Measurements from ENCODE around the gene DLGAP1. TPM values are rescaled to one million over a fixed set of nuclear protein-coding genes. Genes with fewer than 3 reads are reported as not detected.

Gene DLGAP1
- total RNA-seq, 4 donors from 2014 or later = 2.0 to 4.7 (median 2.1) TPM; not detected in 1

DNA sequence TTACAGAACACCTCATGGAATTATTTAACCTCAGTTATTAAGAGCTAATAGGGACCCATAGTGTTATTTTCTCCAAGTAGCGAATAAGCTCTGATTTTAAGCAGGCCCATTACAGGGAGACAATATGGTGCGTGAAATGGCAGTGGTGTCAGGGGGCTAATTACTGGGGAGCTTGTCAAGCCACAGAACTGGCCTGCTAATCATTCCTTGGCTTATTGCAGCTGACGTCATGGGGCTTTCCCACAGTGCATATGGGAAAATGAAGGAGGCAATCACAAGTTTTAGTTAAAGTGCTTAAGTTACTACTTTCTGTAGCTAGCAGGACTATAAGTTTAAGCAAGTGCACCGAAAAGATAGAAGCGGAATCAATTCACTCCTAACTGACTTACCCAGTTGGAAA is 742.6 kb downstream of the DLGAP1 start:
- Histone ChIP-seq H3K27ac (no peak overlapping the region), H3K27me3 (no peaks in the 10 kb centered on the region), H3K4me1 (peaks cover 10% of the 10 kb centered on the region), H3K36me3 (no peaks in the 10 kb centered on the region), H3K9me3 (no peaks in the 10 kb centered on the region), H3K4me3 (no peak overlapping the region)
- TF ChIP-seq POLR2A (IDR thresholded peaks at IDR 0.05) (no peak), POLR2AphosphoS5 (IDR thresholded peaks at IDR 0.05) (no peak), EP300 (IDR thresholded peaks at IDR 0.05) (no peak)
- TF ChIP-seq, protein P1, sequence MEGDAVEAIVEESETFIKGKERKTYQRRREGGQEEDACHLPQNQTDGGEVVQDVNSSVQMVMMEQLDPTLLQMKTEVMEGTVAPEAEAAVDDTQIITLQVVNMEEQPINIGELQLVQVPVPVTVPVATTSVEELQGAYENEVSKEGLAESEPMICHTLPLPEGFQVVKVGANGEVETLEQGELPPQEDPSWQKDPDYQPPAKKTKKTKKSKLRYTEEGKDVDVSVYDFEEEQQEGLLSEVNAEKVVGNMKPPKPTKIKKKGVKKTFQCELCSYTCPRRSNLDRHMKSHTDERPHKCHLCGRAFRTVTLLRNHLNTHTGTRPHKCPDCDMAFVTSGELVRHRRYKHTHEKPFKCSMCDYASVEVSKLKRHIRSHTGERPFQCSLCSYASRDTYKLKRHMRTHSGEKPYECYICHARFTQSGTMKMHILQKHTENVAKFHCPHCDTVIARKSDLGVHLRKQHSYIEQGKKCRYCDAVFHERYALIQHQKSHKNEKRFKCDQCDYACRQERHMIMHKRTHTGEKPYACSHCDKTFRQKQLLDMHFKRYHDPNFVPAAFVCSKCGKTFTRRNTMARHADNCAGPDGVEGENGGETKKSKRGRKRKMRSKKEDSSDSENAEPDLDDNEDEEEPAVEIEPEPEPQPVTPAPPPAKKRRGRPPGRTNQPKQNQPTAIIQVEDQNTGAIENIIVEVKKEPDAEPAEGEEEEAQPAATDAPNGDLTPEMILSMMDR (IDR thresholded peaks at IDR 0.05) = no peak
- WGBS = 86% methylated on average over 5 of the region's 5 CpGs
- no peak for DNase-seq (ENCODE audit: low spot score in 2 of 2)

DNA sequence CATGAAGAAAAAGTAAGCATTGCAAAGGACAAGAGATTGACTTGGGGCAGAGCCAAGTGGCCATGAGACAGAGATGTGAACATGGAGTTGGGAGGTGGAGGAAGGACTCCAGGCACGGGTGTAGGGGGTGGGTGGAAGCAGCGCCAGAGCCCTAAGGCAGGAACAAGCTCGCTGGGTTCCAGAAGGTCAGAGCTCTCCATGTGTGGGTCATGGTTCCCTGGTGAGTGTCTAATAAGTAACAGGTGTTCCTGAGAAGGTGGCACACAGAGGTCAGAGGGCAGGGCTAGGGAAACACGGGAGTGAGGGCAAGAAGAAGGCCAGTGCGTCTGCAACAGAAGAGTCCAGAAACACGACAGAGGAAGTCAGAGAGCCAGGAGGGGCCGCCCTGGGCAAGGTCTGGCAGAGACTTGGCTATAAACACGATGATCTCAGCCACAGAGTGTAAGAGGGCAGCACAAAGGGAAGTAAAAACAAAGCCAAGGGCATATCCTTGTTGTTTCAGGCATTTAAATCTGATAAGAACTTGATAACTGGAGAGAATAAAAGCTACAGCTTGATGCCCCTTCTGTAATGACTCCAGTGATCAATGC is 744.3 kb downstream of the DLGAP1 start:
- Histone ChIP-seq H3K27ac (no peak overlapping the region), H3K4me1 (peaks cover 10% of the 10 kb centered on the region), H3K36me3 (no peaks in the 10 kb centered on the region), H3K9me3 (no peaks in the 10 kb centered on the region), H3K27me3 (no peaks in the 10 kb centered on the region), H3K4me3 (no peak overlapping the region)
- no peak for DNase-seq (ENCODE audit: low spot score in 2 of 2)
- TF ChIP-seq POLR2A (IDR thresholded peaks at IDR 0.05) (no peak), EP300 (IDR thresholded peaks at IDR 0.05) (no peak), POLR2AphosphoS5 (IDR thresholded peaks at IDR 0.05) (no peak)
- TF ChIP-seq, protein P1 (IDR thresholded peaks at IDR 0.05) = no peak
- WGBS = 25% methylated on average over 8 of the region's 8 CpGs

DNA sequence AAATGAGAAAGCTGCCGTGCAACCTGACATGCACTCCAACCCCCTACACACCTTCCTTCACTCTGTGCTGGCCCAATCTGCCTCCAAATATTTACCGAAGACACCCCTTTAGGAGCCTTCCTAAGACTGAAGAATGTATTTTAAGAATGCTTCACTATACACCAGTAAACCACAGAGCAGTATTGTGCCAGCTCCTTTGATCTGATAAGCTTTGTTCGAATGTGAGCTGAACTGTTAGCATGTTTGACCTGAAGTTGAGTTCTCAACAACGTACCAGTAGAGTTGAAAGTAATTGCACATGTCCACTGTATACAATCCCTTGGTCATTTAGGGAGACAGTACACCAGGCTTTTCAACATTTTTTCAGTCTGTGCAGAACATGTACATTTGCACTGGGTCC is 745.9 kb downstream of the DLGAP1 start:
- H3K27ac ChIP-seq = no peak overlapping the region
- 52% methylated on average over 4 of the region's 4 CpGs for WGBS
- H3K36me3 ChIP-seq = no peaks in the 10 kb centered on the region
- DNase-seq (ENCODE audit: low spot score in 2 of 2) = no peak
- no peak overlapping the region for H3K4me3 ChIP-seq
- peaks cover 10% of the 10 kb centered on the region for H3K4me1 ChIP-seq
- no peak for TF ChIP-seq EP300 (IDR thresholded peaks at IDR 0.05)
- no peak for TF ChIP-seq POLR2AphosphoS5 (IDR thresholded peaks at IDR 0.05)
- TF ChIP-seq POLR2A (IDR thresholded peaks at IDR 0.05) = no peak
- TF ChIP-seq, protein P1 (IDR thresholded peaks at IDR 0.05) = no peak
- H3K27me3 ChIP-seq = no peaks in the 10 kb centered on the region
- H3K9me3 ChIP-seq = no peaks in the 10 kb centered on the region

DNA sequence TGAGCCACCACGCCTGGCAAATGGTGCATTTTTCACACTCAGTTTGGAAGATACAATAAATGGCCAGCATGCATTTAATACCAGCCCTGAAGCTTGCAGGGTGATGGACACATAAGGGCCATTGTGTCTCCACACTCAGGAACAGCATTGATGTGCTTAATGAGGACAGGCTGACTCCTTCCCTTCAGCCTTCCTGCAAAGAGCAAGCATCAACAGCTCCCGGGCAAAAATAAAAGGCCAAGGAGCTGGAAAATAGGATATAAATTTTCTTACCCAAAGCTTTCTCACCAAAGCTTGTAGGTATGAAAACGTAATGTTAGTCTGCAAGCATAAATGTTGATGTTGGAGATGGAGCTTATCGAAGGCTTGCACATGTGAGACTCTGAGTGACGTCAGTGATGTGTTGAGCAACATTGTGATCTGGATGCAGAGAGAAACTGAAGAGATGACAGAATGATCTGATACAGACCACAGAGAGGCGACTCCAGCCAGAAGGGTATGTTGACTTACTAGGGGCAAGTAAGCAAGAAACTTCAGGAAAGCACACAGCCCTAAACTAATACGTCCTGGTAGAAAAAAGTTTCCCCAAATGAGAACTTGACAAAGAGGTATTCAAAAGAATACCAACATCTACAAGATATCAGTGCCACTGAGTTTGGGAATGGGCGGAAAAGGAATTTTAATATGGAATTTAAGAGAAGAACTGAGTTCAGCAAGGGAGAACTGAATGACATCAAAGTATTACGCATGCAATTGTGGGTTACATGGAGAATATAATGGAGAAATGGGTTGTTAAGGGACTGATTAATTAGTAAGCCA is 748.6 kb downstream of the DLGAP1 start:
- Histone ChIP-seq H3K4me3 (no peak overlapping the region), H3K27ac (no peak overlapping the region), H3K4me1 (peaks cover 13% of the 10 kb centered on the region), H3K36me3 (no peaks in the 10 kb centered on the region), H3K9me3 (no peaks in the 10 kb centered on the region), H3K27me3 (no peaks in the 10 kb centered on the region)
- TF ChIP-seq POLR2AphosphoS5 (IDR thresholded peaks at IDR 0.05) (no peak), POLR2A (IDR thresholded peaks at IDR 0.05) (no peak), EP300 (IDR thresholded peaks at IDR 0.05) (no peak)
- TF ChIP-seq, protein P1 (IDR thresholded peaks at IDR 0.05) = no peak
- no peak for DNase-seq (ENCODE audit: low spot score in 2 of 2)
- WGBS = 80% methylated on average over 9 of the region's 9 CpGs

DNA sequence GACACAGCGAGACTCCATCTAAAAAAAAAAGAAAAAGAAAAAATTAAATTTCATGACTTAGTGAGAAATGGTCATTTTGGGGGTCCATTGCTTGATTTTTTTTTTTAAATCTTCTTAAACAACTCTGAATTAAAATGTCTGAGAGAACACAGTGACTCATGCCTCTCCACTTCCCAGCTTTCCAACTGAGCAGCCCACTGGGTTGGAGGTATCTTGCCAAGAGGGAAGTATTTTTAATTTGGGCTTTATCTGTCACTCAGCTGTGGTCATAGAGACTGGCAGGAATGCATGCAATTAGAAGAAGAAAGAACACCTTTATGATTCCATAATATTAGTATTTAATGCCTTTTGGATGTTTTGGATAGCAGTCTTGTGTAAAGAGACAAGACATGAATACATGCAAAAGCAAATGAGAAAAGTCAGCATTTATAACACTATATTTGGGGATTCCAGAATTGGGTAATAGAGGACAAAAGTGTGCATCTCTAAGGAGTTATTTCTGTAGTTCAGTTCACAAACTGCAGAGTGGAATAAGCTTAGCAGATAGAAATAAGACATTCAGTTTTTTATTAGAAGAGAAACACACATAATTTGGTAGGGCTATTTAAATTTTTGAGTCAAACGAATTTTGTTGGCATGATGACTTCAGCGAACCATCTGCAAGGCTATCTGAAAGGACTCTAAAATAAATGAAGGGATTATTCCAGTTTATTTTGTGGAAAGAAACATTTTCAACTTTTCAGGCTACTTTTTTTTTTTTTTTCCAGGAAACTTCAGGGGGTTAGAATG is 750.4 kb downstream of the DLGAP1 start:
- Histone ChIP-seq H3K27ac (no peak overlapping the region), H3K27me3 (no peaks in the 10 kb centered on the region), H3K36me3 (no peaks in the 10 kb centered on the region), H3K9me3 (no peaks in the 10 kb centered on the region), H3K4me1 (peaks cover 4% of the 10 kb centered on the region), H3K4me3 (no peak overlapping the region)
- TF ChIP-seq, protein P1 (IDR thresholded peaks at IDR 0.05) = no peak
- TF ChIP-seq EP300 (IDR thresholded peaks at IDR 0.05) = no peak
- TF ChIP-seq POLR2AphosphoS5 (IDR thresholded peaks at IDR 0.05) = no peak
- no peak for TF ChIP-seq POLR2A (IDR thresholded peaks at IDR 0.05)
- 83% methylated on average over 3 of the region's 3 CpGs for WGBS
- DNase-seq (ENCODE audit: low spot score in 2 of 2) = no peak
